Embryonic facial prominence (tissue), 1 donor: Measurements from ENCODE around the gene PKP1.

Experiments used
- DNase-seq: peaks from one replicate; pipeline ENCODE4 v3.0.0-alpha.2; 2016; ENCODE audit errors: extremely low spot score

PKP1 gene

GRCh38 chr1:201369209-201369608 lies 85.9 kb downstream of the PKP1 start:
- DNase-seq: no peak

- DNase-seq: no peak
Observed at GRCh38 chr1:201370500-201370899, 87.2 kb downstream of the PKP1 start.

- no peak for DNase-seq
Observed at GRCh38 chr1:201371276-201371675, 88.0 kb downstream of the PKP1 start.

- DNase-seq: no peak
Observed at GRCh38 chr1:201371792-201372191, 88.5 kb downstream of the PKP1 start.

- DNase-seq: no peak
Observed at GRCh38 chr1:201374364-201374763, 91.1 kb downstream of the PKP1 start.

- DNase-seq: no peak
Observed at GRCh38 chr1:201375169-201375568, 91.9 kb downstream of the PKP1 start.

GRCh38 chr1:201376107-201376463 lies 92.8 kb downstream of the PKP1 start:
- DNase-seq: no peak

GRCh38 chr1:201376464-201377374 lies 93.4 kb downstream of the PKP1 start:
- DNase-seq: no peak

GRCh38 chr1:201377611-201378092 lies 94.3 kb downstream of the PKP1 start, which contains the start of gene TNNT2:
Gene TNNT2 (minus strand): TSS chr1:201377680. CDS start chr1:201373254, 4,426 bp downstream.
- DNase-seq: no peak

GRCh38 chr1:201378804-201379203 lies 95.5 kb downstream of the PKP1 start:
- DNase-seq: no peak

GRCh38 chr1:201379733-201380242 lies 96.5 kb downstream of the PKP1 start:
- no peak for DNase-seq

- DNase-seq: no peak
Observed at GRCh38 chr1:201381130-201381529, 97.8 kb downstream of the PKP1 start.
